Skeletal muscle satellite cell (primary cell): ENCODE results near the gene MYO5B.

Source experiments
- H3K27me3 ChIP-seq: 2 replicates; pipeline ENCODE4 v1.7.0; 2013; ENCODE audit warnings: low read length; ENCODE audit not compliant: control insufficient read depth, insufficient read depth
- H3K36me3 ChIP-seq: 2 replicates; pipeline ENCODE4 v1.7.0; 2013; ENCODE audit warnings: mild to moderate bottlenecking, control low read depth, low read length; ENCODE audit not compliant: insufficient read depth
- H3K4me1 ChIP-seq: 2 replicates; pipeline ENCODE4 v1.7.0; 2013; ENCODE audit warnings: low read length; ENCODE audit not compliant: control insufficient read depth, insufficient read depth
- H3K4me2 ChIP-seq: 2 replicates; pipeline ENCODE4 v1.7.0; 2013; ENCODE audit warnings: mild to moderate bottlenecking, low read length
- H3K4me3 ChIP-seq: 2 replicates; pipeline ENCODE4 v1.7.0; 2013; ENCODE audit warnings: low read length
- H3K9ac ChIP-seq: 2 replicates; pipeline ENCODE4 v1.7.0; 2013; ENCODE audit warnings: mild to moderate bottlenecking, low read depth, low read length, moderate library complexity
- H3K9me3 ChIP-seq: replicated peaks from 2 replicates; pipeline ENCODE4 v1.7.0; 2013; ENCODE audit warnings: mild to moderate bottlenecking, control low read depth, low read length

The MYO5B gene

DNA sequence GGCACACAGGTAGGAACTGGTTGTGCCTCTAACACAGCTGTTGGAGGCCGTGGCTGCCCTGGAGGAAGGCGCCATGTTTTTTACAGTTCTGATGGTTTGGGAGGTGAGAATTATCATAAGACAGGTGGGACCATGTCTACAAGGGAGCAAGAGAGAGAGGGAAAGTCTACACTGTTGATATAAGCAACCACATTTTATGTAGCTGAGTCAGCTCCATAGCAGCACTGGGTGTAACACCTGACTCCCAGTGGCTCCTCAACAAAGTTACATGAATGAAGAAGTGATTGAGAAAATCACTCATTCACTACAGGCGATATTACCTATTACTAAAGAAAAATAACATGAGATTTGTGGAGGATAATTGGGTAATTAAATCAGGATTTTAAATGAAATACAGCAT is 340.3 kb downstream of the MYO5B start:
- Histone ChIP-seq H3K4me1 (peaks cover 11% of the 10 kb centered on the region), H3K9me3 (no peaks in the 10 kb centered on the region), H3K36me3 (no peaks in the 10 kb centered on the region)

DNA sequence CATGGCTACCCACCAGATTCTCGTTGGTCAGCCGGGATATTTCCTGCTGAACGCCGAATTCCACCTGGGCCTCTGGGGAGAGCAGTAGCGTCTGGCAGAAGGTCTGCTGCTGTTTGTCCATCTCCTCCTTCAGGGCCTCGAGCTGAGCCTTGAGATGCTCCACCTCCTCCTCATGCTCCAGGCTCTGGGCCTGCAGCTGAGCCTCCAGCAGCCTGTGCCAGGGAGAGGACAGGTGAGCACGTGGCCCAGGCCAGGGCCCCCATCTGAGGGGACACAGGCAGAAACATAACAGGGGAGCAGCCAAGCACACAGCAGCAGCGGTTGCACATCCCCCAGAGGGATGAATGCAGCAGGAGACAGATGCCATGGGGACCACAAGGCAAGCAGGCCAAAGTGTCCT is 341.5 kb downstream of the MYO5B start:
- Histone ChIP-seq H3K9ac (no peak overlapping the region), H3K9me3 (no peaks in the 10 kb centered on the region), H3K27me3 (no peaks in the 10 kb centered on the region), H3K4me3 (no peak overlapping the region), H3K36me3 (no peaks in the 10 kb centered on the region), H3K4me2 (no peak overlapping the region), H3K4me1 (peaks cover 15% of the 10 kb centered on the region)

More for the DNA sequence above, 340.3 kb downstream of the MYO5B start:
- Histone ChIP-seq H3K9ac (no peak overlapping the region), H3K27me3 (no peaks in the 10 kb centered on the region), H3K4me3 (no peak overlapping the region), H3K4me2 (no peak overlapping the region)

DNA sequence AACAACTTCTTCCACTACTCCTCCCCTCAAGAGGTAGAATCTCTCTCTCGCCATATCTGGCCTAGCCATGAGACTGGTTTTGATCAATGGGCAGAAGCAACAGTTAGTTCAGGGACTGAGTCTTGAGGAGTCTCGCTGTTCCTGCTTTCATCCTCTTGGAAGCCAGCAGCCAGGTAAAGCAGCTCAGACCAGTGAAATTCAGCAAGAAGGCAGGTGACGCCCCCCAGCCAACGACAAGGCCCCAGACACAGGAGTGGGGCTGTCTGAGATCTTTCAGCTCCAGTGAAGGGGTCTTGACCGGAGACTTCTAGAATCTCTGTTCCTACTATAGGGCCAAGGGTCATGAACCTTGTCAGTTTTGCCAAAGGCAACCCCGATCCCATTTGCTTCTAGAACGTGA is 341.9 kb downstream of the MYO5B start:
- H3K4me2 ChIP-seq, result no peak overlapping the region
- no peak overlapping the region for H3K9ac ChIP-seq
- peaks cover 13% of the 10 kb centered on the region for H3K4me1 ChIP-seq
- H3K9me3 ChIP-seq, result no peaks in the 10 kb centered on the region
- no peak overlapping the region for H3K4me3 ChIP-seq
- no peaks in the 10 kb centered on the region for H3K27me3 ChIP-seq
- H3K36me3 ChIP-seq, result no peaks in the 10 kb centered on the region

DNA sequence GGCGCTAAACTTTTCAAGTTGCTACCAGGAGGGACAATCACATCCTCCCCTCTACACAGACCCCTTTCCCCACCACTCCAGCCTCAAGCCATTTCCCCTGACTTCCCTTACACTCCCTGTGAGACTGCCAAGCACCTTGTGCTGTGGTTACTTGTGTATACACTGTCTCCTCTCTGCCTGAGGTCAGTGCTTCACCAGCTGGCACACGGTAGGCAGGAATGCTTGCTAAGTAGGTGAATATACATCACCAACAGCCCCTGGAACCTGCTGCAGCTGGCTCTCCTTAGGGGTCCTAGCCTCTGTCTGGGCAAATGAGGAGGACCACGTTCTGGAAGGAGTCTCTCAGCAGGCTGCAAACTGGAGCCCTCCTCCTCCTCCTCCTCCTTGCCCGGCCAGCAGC is 343.3 kb downstream of the MYO5B start:
- Histone ChIP-seq H3K36me3 (no peaks in the 10 kb centered on the region), H3K9me3 (no peaks in the 10 kb centered on the region), H3K9ac (no peak overlapping the region), H3K27me3 (no peaks in the 10 kb centered on the region), H3K4me1 (peaks cover 15% of the 10 kb centered on the region), H3K4me2 (no peak overlapping the region), H3K4me3 (no peak overlapping the region)

DNA sequence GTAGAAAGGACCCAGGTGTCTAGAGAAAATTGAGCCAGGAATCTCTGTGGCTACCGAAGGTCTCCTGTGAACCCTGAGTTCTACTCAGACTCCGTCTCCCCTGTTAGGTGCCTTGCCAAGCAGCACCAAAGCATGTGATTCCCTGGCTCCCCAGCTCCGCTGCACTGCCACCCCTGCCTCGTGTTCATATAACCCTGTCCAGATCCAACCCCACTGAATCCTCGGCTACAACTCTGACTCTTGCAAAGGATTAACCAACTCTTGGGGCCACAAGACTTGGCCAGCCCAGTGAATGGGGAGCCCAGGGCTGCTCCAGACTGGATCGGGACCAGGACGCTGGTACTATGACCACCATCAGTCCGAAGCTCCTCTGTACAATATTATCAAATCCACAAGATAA is 344.3 kb downstream of the MYO5B start:
- Histone ChIP-seq H3K4me3 (no peak overlapping the region), H3K27me3 (no peaks in the 10 kb centered on the region), H3K9me3 (no peaks in the 10 kb centered on the region), H3K36me3 (no peaks in the 10 kb centered on the region), H3K9ac (no peak overlapping the region), H3K4me2 (no peak overlapping the region), H3K4me1 (peaks cover 24% of the 10 kb centered on the region)

DNA sequence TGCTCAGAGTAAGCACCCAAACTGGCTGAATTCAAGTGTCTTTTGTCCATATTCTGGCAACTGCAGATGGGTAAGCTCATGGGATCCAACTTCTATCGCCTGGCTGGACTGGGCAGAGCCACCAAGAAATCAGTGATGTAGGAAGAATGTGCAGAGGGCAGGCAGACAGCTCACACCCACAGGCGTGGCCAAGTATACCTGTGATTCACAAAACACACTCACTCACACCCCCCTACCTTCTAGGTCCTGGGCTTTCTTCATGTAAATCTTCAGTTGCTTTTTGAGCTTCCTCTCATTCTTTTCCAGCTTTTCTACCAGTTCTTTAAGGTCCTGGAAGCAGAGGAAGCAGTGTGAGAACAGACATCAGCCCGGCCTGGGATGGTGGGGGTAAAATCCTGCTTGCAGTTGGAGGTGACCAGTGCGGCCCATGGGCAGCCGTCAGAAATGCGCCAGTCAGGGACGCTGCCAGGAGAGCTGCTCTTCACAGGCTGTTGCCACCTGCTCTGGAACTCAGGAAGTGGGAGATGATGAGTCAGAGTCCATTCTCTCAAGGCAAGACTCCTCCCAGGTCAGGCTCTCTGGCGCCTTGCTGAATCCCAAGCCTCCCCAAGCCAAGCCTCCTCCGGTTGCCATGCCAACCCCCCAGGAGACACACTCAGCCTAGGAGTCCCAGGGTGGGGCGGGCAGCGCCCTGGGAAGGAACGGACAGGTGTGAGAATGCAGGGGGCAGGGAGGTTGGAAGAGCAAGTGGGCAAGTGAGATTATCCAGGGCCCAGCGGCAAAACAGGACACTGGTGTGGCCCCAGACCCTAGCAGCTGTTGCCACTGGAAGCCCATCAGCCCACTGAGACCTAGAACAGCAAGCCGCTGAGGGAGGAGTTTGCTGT is 345.4 kb downstream of the MYO5B start:
- no peaks in the 10 kb centered on the region for H3K9me3 ChIP-seq
- H3K36me3 ChIP-seq, result no peaks in the 10 kb centered on the region
- peak overlapping the region; percentile 47 for H3K4me2 ChIP-seq
- no peak overlapping the region for H3K9ac ChIP-seq
- peak overlapping the region; percentile 26 for H3K4me3 ChIP-seq
- H3K27me3 ChIP-seq, result no peaks in the 10 kb centered on the region
- H3K4me1 ChIP-seq, result peaks cover 24% of the 10 kb centered on the region

DNA sequence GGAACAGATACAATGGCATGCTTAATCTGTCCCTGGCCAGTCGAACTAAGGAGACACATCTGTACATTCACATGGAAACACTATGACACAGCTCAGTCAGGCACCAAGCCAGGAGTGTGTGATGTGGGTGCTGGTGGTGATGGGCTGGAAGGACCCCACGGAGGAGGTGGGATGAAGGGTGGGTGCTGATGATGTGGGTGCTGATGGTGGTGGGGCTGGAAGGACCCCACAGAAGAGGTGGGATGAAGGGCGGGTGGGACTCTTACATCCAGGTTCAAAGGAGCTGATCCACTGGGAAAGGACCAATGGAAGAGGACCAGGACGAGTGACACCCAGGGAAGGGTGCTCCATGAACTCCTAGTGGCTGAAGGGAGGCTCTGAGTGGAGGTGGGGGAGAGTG is 346.8 kb downstream of the MYO5B start:
- H3K4me3 ChIP-seq, result no peak overlapping the region
- H3K9me3 ChIP-seq, result no peaks in the 10 kb centered on the region
- H3K4me1 ChIP-seq, result peaks cover 33% of the 10 kb centered on the region
- no peak overlapping the region for H3K9ac ChIP-seq
- no peaks in the 10 kb centered on the region for H3K27me3 ChIP-seq
- no peak overlapping the region for H3K4me2 ChIP-seq
- H3K36me3 ChIP-seq, result no peaks in the 10 kb centered on the region

DNA sequence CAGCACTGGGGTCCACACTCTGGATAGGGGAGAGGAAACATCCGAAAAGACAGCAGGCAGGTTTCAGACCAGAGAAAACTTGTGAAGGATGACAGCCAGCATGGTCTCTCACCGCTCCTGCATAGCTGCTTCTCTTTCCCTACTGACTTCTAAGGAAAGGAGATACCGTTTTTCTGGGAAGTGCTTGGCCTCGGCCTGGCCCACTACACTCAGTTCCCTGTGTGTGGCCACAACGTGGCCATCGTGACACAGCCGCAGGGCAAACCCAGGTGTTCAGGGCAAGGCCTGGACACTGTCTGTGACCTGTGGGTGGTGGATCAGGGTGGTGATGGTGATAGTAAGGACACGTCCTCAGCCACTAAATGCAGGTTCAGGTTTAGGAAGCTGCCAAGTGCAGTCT is 347.4 kb downstream of the MYO5B start:
- Histone ChIP-seq H3K27me3 (no peaks in the 10 kb centered on the region), H3K36me3 (no peaks in the 10 kb centered on the region), H3K4me3 (no peak overlapping the region), H3K4me2 (no peak overlapping the region), H3K9me3 (no peaks in the 10 kb centered on the region), H3K9ac (no peak overlapping the region), H3K4me1 (peaks cover 33% of the 10 kb centered on the region)

DNA sequence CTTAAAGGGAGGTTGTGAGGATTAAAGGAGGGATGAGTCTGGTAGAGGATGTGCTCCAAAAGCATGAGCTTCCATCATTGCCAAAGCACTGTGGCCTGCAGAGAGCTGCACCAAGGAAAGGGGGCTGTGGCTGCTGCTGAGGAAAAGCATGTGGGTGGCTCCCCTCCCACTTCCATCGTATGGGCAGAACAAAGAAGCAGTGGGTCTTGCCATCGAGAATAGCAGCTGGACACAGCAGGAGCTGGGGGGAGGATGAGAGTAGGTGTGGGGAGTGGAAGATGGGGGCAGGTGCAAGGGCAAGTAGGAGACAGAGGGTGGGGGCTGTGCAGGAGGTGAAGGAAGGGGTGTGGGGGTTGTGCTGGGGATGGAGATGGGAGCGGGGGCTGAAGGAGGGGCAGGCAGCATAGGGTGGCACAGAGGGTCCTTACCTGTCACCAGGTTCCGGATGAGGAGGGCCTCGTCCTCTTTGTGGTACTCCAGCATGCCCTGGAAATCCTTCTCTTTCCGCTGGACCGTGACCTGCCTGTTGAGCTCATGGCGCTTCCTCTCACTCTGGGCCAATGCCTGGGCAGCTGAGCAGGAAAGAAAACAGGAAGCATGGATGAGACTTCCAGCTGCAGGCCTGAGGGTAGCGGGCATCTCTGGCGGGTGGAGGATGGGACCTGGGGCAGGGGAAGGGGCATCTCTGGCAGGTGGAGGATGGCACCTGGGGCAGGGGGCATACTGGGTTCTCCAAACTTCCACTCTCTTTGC is 348.1 kb downstream of the MYO5B start:
- H3K27me3 ChIP-seq, result no peaks in the 10 kb centered on the region
- H3K9ac ChIP-seq, result no peak overlapping the region
- no peak overlapping the region for H3K4me2 ChIP-seq
- H3K9me3 ChIP-seq, result no peaks in the 10 kb centered on the region
- no peaks in the 10 kb centered on the region for H3K36me3 ChIP-seq
- no peak overlapping the region for H3K4me3 ChIP-seq
- peaks cover 33% of the 10 kb centered on the region for H3K4me1 ChIP-seq

DNA sequence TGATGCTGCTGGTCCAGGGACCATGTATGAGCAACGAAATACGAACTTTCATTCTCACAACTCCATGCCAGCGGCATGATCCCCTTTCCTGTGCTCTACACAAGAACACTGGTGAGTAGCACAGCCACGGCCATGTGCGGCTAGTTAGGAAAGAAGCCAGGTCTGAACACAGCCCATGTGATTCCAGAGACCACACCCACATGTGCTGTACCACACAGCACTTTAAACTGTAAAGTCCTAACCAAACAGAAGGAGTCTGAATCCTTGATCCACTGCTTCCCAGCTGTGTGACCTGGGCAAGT is 348.6 kb downstream of the MYO5B start:
- no peak overlapping the region for H3K4me3 ChIP-seq
- peaks cover 33% of the 10 kb centered on the region for H3K4me1 ChIP-seq
- no peaks in the 10 kb centered on the region for H3K27me3 ChIP-seq
- H3K9me3 ChIP-seq, result no peaks in the 10 kb centered on the region
- no peak overlapping the region for H3K9ac ChIP-seq
- H3K36me3 ChIP-seq, result no peaks in the 10 kb centered on the region
- H3K4me2 ChIP-seq, result peak overlapping the region; percentile 7

DNA sequence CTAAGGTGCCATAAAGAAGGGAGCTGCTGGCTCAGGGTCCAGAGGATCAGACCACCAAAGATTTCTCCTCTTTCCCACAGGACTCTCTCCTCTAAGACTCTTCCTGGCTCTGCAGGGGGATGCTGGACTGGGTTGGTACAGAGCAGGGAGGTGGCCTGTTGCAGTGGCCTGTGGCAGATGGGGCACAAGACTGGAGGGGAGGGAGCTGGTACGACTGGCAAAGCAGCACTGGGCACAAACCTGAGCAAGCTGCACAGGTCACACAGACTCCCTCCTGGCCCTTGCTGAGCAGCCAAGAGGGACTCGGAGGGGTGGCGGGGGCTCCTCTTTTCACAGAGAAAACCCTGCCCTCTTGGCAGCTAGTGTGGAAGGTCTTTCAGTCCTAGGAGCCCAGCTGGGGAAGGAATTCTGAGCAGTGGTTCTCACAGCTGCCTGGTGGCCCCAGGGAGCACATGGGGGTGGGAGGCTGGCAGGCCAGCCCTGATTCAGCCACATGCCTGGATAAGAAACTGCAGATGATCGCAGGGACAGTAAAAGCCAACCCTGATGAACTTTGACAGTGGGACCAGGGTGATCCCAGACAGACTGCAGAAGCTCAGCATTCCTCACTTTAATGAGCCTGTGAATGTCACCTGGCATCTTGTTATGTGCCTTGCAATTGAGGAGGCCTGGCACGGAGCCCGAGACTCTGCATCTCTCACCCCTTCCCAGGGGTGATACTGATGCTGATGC is 349.2 kb downstream of the MYO5B start:
- no peaks in the 10 kb centered on the region for H3K27me3 ChIP-seq
- H3K4me3 ChIP-seq, result no peak overlapping the region
- H3K9me3 ChIP-seq, result no peaks in the 10 kb centered on the region
- no peaks in the 10 kb centered on the region for H3K36me3 ChIP-seq
- H3K4me1 ChIP-seq, result peaks cover 33% of the 10 kb centered on the region
- H3K4me2 ChIP-seq, result peak overlapping the region; percentile 7
- no peak overlapping the region for H3K9ac ChIP-seq
